IPS DF 4.7 (cell line): Measurements from ENCODE around the gene OR5C1.
"Not testable (repeated sequence)": the region's sequence is repeated elsewhere in the genome, so short reads cannot be mapped to it uniquely, and the experiment has no call there.

ENCODE experiments used
- DNase-seq: peaks from one replicate; pipeline ENCODE4 v3.0.0-alpha.2; 2013; ENCODE audit warnings: low spot score; ENCODE audit errors: extremely low read depth

OR5C1 gene

DNA sequence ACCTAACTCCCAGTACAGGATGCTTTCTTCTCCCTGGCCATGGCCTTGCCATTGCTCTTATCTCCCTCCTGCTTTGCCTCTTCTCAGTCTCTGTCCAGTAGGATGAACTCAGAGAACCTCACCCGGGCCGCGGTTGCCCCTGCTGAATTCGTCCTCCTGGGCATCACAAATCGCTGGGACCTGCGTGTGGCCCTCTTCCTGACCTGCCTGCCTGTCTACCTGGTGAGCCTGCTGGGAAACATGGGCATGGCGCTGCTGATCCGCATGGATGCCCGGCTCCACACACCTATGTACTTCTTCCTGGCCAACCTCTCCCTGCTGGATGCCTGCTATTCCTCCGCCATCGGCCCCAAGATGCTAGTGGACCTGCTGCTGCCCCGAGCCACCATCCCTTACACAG is at the start of gene OR5C1:
Gene OR5C1 (plus strand): TSS at position 103 of the 400 bp plus-strand sequence. CDS start 0 bp downstream, at position 103.
- no peak for DNase-seq

DNA sequence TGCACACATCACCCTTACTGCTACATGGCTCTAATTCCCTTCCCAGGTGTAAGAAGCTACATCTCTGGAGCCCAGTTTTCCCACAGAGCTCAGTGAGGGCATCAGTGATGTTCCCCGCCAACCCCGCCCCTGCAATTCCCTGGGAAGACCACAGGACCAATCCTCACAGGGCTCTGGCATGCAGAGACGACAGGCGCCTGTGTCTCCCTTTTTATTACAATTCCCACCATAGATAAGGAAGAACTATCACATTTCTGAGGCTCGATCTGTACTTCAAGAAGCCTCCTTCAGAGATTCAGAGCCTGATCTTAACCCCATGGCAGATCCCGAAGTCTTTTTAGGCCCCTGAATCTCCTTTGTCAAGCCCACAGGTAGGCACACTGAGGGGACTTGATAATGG is 46.7 kb upstream of the OR5C1 start, which contains the start of gene OR1L6:
Gene OR1L6 (plus strand): TSS at position 301 of the 400 bp plus-strand sequence. CDS start 7,545 bp downstream, outside the sequence.
- no peak for DNase-seq

DNA sequence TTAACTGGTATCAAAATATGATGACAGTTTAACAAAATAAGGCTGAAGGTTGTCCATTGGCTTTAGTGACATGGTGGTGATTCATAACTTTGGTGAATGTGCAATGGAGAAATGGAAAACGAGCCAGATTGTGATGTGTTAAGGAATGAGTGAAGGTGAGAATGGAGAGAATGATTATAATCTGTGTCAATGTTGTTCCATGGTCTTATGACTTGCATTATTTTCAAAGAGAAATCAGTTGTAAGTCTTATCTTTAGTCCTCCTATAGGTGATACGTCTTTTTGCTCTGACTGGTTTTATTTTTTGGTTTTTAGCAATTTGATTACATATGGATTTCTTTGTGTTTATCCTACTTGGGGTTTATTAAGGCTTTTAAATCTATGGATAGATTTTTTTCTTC is 33.9 kb upstream of the OR5C1 start:
- no peak for DNase-seq

DNA sequence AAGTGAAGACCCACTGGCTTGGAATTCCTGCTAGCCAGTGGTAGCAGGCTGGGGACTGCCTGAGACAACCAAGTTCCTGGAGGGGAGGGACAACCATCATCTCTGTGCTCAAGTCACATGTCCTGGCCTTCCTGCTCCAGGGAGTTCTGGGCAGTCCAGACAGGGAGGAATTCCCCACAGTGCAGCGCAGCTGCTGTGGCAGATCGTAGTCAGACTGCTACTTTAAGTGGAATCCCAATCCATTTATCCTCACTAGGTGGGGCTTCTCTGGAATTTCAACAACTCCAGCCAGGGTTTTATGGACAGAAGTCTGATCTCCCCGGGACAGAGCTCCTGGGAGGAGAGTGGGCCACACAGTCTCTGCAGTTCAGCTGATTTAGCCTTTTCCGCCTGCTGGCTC is 20.9 kb upstream of the OR5C1 start:
- no peak for DNase-seq

DNA sequence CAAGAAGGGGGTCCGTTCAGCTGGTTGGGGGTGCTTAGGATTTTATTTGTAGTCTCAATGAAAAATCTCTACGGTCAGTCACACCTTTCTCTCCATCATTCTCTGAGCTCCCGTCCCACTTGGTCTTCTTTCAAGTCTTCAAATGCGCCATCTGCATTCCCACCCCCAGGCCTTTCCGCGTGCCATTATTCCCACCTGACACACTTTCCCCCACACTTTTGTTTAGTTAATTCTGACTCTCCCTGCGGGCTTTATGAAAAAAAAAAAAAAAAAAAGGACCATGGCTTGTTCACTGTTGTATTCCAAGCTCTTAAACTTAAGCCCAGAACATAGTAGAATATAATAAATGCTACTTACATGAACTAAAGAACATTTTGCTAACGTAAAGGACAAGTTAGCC is 11.7 kb upstream of the OR5C1 start:
- DNase-seq, result no peak

DNA sequence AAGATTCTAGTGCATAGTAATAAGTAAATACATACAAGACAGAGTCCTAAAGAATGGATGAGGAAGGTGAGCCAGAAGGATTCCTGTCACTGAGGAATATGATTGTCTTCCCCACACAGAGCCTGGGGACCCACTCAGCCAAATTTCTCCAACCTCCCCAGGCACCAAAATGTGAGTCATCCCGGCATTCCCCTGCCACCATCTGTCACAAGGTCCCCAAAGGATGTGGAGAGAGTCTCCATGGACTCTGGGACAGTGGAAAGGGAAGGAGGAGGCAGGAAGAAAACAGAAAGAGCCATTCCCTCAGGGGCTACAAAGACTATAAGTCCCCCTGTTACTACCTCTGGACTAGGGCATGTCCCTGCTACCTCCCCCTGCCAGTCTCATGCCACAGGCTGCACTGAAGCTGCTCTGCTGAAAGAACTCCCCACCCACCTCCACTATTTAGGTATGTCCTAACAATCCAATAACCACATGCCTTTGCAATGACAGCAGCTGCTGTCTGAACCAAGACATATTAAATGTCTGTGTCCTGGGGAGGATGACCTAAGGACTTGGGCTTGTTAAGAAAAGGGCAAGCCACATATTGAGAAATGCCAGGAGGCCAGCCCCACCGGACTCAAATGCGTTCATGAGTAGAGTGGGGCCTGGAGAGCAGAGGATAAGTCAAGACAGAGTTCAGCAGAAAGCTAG is 10.7 kb upstream of the OR5C1 start:
- no peak for DNase-seq

DNA sequence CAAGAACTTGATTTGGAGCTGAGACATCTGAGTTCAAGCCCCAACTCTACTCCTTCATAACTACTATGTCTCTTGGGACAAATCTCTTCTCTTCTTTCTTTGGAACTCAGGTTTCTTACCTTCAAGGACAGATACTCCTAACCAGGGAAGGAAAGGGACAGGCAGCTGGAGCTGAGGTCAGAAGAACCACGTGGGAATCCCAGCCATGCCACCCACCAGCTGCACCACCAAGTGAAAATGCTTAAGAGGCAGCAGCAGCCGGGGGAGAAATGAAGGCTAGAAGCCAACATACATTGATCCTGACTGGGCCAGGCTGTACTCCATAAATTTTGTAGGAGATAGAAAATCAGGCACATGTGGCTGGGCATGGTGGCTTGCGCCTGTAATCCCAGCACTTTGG is 9.6 kb upstream of the OR5C1 start:
- no peak for DNase-seq

DNA sequence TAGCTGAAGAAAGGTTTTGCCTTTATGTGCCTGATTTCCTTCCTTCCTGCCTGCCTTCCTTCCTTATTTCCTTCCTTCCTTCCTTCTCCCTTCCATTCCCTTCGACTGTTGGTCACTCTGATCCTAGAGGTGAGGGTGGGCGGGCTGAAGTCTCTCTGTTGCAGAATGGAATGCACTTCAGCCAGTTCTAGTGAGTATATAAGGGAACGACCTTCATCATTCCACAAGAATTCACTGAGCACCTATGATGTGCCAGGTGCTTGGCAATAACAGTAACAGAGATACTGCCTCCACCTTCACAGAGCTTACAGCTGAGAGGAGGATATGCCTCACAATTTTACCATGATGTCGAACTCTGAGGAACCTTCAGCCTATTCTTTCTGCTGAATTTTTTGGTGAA is 8.7 kb upstream of the OR5C1 start:
- no peak for DNase-seq

DNA sequence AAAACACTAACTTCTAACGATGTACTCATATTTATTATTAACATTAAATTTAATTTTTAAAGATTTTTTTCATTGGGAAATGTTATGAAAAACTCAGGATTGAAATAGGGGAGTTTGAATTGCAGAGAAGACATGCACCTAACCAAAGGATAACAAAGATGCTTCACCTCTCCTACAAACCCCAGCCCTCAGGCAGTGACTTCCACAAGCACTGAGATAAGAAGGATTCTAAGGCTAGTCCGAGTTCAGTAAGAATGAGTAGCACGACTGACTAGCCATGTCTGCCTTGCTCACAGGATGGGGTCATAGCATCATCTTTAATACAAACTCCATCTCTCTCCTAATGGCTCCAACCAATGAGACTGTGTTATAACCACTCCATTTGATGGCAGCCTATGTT is 7.1 kb upstream of the OR5C1 start:
- no peak for DNase-seq

DNA sequence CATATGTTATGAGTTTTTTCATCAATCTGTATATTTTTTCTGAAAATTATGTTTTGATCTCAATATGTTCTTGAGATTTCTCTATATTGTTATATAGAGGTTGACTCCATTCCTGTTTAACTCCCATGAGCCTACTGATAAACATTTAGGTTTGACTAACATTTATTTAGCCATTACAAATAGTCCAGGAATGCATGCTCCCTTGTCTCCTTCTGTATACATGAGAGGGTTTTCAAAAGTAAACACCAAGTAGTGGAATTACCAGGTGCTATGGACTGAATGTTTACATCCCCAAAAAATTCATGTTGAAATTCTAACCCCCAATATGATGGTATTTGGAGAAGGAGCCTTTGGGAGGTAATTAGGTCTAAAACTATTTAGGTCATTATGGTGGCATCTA is 3.5 kb upstream of the OR5C1 start:
- no peak for DNase-seq

DNA sequence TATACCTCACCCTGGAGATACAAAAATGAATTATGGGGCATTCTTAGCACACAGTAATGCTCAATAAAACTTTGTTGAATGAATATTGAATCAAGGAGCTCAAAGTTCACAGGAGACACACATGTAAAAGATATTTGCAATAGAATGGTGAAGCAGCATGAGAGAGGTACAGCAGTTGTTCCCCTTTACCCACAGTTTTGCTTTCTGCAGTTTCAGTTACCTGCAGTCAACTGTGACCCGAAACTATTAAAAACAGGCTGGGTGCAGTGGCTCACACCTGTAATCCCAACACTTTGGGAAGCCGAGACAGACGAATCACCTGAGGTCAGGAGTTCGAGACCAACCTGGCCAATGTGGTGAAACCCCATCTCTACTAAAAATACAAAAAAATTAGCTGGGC is 2.4 kb upstream of the OR5C1 start:
- DNase-seq, result no peak

DNA sequence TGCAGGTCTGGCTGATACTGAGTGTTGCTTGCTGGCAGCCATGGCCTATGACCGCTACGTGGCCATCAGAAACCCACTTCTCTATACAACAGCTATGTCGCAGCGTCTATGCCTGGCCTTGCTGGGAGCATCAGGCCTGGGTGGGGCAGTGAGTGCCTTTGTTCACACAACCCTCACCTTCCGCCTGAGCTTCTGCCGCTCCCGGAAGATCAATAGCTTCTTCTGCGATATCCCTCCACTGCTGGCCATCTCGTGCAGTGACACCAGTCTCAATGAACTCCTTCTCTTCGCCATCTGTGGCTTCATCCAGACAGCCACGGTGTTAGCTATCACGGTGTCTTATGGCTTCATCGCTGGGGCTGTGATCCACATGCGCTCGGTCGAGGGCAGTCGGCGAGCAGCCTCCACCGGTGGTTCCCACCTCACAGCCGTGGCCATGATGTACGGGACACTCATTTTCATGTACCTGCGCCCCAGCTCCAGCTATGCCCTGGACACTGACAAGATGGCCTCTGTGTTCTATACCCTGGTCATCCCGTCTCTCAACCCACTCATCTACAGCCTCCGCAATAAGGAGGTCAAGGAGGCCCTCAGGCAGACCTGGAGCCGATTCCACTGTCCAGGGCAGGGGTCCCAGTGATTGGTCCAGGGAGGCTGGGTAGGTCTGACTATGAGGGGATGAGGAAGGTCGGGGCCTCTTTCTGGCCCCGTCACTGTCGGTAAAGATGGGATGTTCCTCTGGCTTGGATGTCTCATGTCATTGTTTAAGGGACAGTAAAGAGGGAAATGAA is 718 bp downstream of the OR5C1 start:
- DNase-seq, result no peak

DNA sequence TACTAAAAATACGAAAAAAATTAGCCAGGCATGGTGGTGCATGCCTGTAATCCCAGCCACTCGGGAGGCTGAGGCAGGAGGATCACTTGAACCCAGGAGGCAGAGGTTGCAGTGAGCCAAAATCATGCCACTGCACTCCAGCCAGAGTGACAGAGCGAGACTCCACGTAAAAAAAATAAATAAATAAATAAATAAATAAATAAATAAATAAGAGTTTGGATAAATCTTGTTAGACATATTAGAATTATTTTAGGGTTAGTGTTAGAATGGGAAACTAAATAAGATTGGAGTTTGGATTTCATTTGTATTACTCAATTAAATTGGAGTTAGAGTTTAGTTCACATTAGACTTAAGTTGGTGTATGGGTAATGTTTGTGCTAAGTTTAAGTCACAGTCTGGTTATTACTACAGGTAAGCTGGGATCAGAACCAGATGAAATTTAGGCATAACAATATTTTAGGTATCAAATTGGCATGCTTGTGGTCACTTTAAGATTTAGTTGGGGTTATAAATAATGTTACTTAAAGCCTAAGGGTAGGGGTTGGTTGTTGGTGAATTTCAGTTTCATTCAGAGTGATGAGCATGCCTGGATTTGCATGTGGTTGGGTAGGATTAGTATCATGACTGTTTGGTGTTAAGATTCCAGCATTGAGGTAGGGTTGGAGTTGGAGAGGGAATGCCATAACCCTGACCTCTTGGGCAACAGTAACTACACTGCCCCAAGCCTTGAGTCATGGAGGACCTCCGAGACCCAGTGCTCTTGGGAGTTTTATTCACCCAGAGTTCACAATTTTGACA is 3.3 kb downstream of the OR5C1 start:
- DNase-seq, result no peak

DNA sequence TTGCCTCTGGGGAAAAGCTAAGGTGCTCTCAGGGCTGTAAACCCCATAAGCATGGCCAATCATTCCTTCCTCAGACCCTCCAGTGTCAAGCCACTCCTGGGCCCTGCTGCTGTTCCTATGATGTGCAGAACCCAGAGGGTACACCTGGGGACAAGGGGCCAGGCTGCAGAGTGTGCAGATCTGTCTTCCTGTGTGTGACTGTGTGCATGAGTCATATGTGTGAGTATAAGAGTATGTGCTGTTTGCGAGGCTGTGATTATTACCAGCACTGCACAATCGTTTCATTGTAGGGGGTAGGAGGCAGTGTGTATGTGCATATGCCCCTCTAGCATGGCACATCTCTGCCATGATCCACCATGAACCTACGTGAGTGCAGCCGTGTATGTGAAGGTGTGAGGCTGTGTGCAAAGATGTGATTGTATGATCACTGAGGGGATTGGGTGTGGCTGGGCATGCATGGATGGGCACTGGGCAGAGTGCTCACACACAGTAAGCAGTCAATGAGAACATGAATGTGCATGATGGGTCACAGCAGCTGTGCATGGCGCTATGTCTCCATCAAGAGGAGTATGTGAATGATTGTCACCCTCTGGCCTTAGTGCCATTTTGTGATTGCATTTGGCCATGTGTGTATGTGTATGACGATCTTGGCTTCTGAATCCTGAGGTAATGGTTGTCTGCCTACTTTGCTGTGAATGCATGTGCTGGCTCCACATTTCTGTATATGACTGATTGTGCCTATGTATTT is 8.8 kb downstream of the OR5C1 start:
- no peak for DNase-seq

DNA sequence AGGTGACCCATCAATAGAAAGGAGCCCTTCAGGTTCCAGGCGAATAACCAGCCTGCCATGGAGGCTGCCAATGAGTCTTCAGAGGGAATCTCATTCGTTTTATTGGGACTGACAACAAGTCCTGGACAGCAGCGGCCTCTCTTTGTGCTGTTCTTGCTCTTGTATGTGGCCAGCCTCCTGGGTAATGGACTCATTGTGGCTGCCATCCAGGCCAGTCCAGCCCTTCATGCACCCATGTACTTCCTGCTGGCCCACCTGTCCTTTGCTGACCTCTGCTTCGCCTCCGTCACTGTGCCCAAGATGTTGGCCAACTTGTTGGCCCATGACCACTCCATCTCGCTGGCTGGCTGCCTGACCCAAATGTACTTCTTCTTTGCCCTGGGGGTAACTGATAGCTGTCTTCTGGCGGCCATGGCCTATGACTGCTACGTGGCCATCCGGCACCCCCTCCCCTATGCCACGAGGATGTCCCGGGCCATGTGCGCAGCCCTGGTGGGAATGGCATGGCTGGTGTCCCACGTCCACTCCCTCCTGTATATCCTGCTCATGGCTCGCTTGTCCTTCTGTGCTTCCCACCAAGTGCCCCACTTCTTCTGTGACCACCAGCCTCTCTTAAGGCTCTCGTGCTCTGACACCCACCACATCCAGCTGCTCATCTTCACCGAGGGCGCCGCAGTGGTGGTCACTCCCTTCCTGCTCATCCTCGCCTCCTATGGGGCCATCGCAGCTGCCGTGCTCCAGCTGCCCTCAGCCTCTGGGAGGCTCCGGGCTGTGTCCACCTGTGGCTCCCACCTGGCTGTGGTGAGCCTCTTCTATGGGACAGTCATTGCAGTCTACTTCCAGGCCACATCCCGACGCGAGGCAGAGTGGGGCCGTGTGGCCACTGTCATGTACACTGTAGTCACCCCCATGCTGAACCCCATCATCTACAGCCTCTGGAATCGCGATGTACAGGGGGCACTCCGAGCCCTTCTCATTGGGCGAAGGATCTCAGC is 11.6 kb downstream of the OR5C1 start, which contains the start of gene OR1K1:
Gene OR1K1 (plus strand): TSS at position 58 of the 995 bp plus-strand sequence. CDS start 0 bp downstream, at position 58.
- DNase-seq, result no peak

DNA sequence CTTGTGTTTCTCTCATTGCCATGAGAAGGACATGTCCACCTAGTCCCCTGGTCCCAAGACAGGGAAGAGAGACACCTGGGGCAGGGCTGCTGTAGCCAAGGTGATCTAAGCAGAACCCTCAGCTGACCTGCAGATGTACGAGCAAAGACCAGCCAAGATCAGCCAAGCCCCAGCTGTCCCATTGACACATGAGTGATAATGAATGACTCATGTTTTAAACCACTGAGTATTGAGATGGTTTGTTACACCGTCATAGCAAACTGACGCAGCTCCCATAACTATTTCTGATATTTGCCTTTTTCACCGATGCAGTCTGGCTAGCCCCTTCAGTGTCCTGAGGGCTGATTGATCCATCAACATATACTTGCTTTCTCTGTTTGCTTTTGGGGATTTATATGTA is 17.9 kb downstream of the OR5C1 start:
- no peak for DNase-seq

DNA sequence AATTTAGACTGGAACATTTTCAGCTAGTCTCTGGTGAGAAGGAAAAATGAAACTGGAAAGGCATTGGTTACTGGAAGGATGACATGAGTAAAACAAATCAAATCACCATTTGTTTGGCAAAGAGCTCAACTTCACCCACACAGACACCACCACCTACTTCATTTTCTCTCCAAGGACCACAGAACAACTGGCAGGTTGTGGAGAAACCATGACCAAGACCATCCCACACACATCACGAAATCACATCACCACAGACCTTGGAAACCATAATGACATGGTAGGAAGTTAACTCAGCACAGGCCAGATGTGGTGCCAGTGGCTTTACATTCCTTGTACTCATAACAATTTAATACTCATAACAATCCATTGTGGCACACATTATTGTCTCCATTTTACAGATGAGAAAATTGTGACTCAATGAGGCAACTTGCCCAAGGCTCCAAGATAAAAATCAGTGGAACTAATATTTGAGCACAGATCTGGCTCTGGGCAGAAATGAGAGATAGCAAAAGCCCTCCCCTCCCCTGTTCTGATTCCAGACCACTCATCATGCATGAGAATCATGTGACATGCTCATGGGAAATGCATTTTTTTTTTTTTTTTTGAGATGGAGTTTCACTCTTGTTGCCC is 18.7 kb downstream of the OR5C1 start:
- DNase-seq, result no peak

DNA sequence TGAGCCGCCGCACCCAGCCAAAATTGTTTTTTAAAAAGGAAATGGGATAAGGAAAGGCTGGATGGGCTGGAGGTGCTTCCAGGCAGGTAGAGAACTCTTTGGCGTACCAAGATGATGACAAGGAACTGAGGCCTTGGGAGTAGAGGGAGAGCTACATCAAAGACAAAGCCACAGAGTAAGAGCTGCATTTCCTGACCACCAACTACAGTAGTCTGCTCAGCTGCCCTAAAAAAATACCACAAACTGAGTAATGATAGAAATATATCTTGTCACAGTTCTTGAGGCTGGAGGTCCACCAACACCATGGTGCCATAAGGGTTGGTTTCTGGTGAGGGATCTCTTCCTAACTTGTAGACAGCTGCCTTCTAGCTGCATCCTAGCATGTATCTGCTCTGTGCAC is 19.4 kb downstream of the OR5C1 start:
- no peak for DNase-seq

DNA sequence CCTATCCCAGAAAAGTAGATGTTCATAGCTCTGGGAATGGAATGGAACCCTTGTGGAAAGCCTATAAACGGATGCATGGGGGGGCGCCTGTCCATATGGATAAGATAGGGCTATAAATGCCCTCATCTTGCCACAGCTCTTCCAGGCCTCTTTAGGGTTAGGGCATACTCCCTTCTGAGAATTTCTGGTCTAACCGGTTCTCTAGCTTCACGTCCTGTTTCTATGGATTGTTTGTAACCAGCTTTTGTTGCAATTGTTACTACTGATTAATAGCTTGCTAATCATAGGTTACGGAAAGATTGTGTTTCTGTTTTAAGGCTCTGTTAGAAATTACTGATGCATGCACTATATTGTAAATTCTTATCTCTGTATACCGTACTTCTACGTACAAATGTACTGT is 20.5 kb downstream of the OR5C1 start:
- DNase-seq, result not testable (repeated sequence)
